Measurements from ENCODE around the gene THOC6.
"Not testable (repeated sequence)": the region's sequence is repeated elsewhere in the genome, so short reads cannot be mapped to it uniquely, and the experiment has no call there.

DNA sequence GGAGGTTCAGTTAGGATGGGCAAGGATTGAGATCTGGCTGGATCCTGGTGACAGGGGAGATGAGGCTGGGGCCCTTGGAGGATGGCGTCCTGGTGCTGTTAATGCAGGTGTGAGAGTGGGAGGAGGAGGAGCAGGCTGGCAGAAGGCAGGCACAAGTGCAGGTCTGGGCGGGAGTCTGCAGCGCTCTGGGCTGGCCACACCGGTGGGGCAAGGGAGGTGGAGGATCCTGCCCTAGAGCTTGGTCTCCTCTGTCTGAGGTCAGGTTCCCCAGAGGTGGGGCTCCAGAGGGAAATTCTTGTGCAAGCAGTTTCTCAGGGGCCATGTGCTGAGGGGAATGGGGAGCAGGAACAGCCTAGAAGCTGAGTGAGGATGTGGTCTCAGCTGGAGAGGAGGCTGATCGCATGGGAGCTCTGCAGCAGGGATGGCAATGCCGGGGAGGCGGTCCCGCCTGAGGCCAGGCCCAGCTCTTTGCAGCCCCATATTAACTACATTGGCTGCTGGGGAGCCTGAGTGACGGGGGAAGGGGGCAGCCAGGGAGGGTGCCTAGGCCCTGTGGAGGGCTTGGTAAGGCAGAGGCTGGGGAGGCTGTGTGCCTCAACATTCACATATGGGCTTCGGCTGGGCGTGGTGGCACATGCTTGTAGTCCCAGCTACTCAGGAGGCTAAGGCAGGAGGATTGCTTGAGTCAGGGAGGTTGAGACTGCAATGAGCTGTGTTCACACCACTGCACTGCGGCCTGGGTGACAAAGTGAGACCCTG is 28.9 kb downstream of the THOC6 start:
- not testable (repeated sequence) for TF ChIP-seq ETV6, CREB1, USF2 (CRISPR knock-in tag; IDR thresholded peaks at IDR 0.05)
- TF ChIP-seq, protein P1, sequence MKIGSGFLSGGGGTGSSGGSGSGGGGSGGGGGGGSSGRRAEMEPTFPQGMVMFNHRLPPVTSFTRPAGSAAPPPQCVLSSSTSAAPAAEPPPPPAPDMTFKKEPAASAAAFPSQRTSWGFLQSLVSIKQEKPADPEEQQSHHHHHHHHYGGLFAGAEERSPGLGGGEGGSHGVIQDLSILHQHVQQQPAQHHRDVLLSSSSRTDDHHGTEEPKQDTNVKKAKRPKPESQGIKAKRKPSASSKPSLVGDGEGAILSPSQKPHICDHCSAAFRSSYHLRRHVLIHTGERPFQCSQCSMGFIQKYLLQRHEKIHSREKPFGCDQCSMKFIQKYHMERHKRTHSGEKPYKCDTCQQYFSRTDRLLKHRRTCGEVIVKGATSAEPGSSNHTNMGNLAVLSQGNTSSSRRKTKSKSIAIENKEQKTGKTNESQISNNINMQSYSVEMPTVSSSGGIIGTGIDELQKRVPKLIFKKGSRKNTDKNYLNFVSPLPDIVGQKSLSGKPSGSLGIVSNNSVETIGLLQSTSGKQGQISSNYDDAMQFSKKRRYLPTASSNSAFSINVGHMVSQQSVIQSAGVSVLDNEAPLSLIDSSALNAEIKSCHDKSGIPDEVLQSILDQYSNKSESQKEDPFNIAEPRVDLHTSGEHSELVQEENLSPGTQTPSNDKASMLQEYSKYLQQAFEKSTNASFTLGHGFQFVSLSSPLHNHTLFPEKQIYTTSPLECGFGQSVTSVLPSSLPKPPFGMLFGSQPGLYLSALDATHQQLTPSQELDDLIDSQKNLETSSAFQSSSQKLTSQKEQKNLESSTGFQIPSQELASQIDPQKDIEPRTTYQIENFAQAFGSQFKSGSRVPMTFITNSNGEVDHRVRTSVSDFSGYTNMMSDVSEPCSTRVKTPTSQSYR (CRISPR knock-in tag; IDR thresholded peaks at IDR 0.05), result not testable (repeated sequence)

Data from WTC11 (cell line).